Panc1 (cell line): Measurements from ENCODE around the gene ST6GALNAC1. TPM values are rescaled to one million over a fixed set of nuclear protein-coding genes. Genes with fewer than 3 reads are reported as not detected.

ENCODE experiments used
- ATAC-seq: fragments of 200-7000 bp; cut with Tn5 transposase; 2 replicates; pipeline ENCODE4 v1.9.1; 2020; ENCODE audit warnings: mild to moderate bottlenecking, moderate library complexity
- BruUV-seq: library from RNA; stranded (reverse); fragments of 400-500 nt; replicated peaks from 2 replicates; lab custom pipeline; 2021; lab: Mats Ljungman, UMichigan
- CTCF ChIA-PET: fragments of 300-600 bp; sonication (Branson Sonifier 250); formaldehyde crosslinking; loops from one replicate; lab custom pipeline; 2022; ENCODE audit warnings: antibody characterized with exemption; lab: Charles Lee
- POLR2A ChIA-PET: fragments of 300-600 bp; sonication (Branson Sonifier 250); formaldehyde crosslinking; loops from one replicate; lab custom pipeline; 2022; ENCODE audit warnings: antibody characterized with exemption; lab: Charles Lee
- DNase-seq: peaks from one replicate; pipeline ENCODE4 v3.0.0-alpha.2; 2010; ENCODE audit warnings: low read depth, low spot score
- H3K27ac ChIP-seq: 2 replicates; pipeline ENCODE4 v1.5.1; 2011; ENCODE audit warnings: mild to moderate bottlenecking, low read length, inconsistent platforms
- H3K27me3 ChIP-seq: fragments of 200-500 bp; sonication (Bioruptor generic); 2 replicates; pipeline ENCODE4 v1.6.0; 2014; ENCODE audit warnings: low read length, inconsistent platforms; ENCODE audit not compliant: control insufficient read depth, insufficient read depth
- H3K36me3 ChIP-seq: fragments of 200-500 bp; sonication (Bioruptor generic); 2 replicates; pipeline ENCODE4 v1.5.1; 2014; ENCODE audit warnings: inconsistent platforms, mild to moderate bottlenecking, low read length, moderate library complexity; ENCODE audit not compliant: control insufficient read depth, insufficient read depth
- H3K4me1 ChIP-seq: 2 replicates; pipeline ENCODE4 v1.5.1; 2011; ENCODE audit warnings: inconsistent platforms, mild to moderate bottlenecking, low read length, moderate library complexity; ENCODE audit not compliant: control insufficient read depth, insufficient read depth
- H3K4me3 ChIP-seq, 2 experiments: 2 replicates each; pipeline ENCODE4 v1.5.1; 2011 to 2012; ENCODE audit warnings: low read depth in 2 of 2, low read length in 2 of 2, mild to moderate bottlenecking in 2 of 2, inconsistent platforms in 1 of 2, moderate library complexity in 1 of 2
- H3K9me3 ChIP-seq: fragments of 200-500 bp; sonication (Bioruptor generic); 2 replicates; pipeline ENCODE4 v1.5.1; 2014; ENCODE audit warnings: low read depth, mild to moderate bottlenecking, inconsistent platforms, low read length, moderate library complexity; ENCODE audit not compliant: control insufficient read depth, insufficient read depth
- CTCF ChIP-seq: fragments of 450-650 bp; IDR thresholded peaks from 2 replicates; pipeline ENCODE4 v1.5.1; 2017; ENCODE audit warnings: mild to moderate bottlenecking
- POLR2AphosphoS5 ChIP-seq: IDR thresholded peaks from 2 replicates; pipeline ENCODE4 v1.6.1; 2012; ENCODE audit warnings: mild to moderate bottlenecking, low read depth, low read length, moderate library complexity
- SIN3A ChIP-seq: IDR thresholded peaks from 2 replicates; pipeline ENCODE4 v1.6.1; 2012; ENCODE audit warnings: low read depth, mild to moderate bottlenecking, low read length, moderate library complexity, borderline replicate concordance; ENCODE audit not compliant: insufficient read depth
- TCF7L2 ChIP-seq: IDR thresholded peaks from 2 replicates; pipeline ENCODE4 v1.6.1; 2011; ENCODE audit warnings: mild to moderate bottlenecking, low read depth, low read length, inconsistent platforms
- in situ Hi-C: cut with HindIII; loops from 2 replicates; pipeline ENCODE4 v1.10.0; 2016; ENCODE audit warnings: low sequenced_read_pairs, low pct_unique_long_range_greater_than_20kb
- intact Hi-C: fragments of 100-400 bp; cut with micrococcal nuclease; formaldehyde crosslinking; loops from one replicate; pipeline ENCODE4 v1.10.0; 2022; ENCODE audit not compliant: unreplicated experiment
- total RNA-seq: library from RNA; stranded (reverse); gene quantifications from one replicate; pipeline ENCODE4 v1.2.1, GENCODE V29; 2021; ENCODE audit not compliant: unreplicated experiment
- TF ChIP-seq, protein P1 (sequence below), 2 experiments: IDR thresholded peaks; 2 replicates each; pipeline ENCODE4 v1.6.1; 2011 to 2012; ENCODE audit warnings: low read depth in 2 of 2, control low read depth in 1 of 2, low read length in 1 of 2, mild to moderate bottlenecking in 1 of 2, moderate library complexity in 1 of 2; ENCODE audit not compliant: insufficient read depth in 1 of 2

ST6GALNAC1 gene
- total RNA-seq, 1 experiment from 2014 or later: 0.15 TPM

- in situ Hi-C loops (no loop called here), intact Hi-C loops (no loop called here)
- TF ChIP-seq CTCF (no peak), TCF7L2 (no peak), POLR2AphosphoS5 (no peak), SIN3A (no peak)
- TF ChIP-seq, protein P1, sequence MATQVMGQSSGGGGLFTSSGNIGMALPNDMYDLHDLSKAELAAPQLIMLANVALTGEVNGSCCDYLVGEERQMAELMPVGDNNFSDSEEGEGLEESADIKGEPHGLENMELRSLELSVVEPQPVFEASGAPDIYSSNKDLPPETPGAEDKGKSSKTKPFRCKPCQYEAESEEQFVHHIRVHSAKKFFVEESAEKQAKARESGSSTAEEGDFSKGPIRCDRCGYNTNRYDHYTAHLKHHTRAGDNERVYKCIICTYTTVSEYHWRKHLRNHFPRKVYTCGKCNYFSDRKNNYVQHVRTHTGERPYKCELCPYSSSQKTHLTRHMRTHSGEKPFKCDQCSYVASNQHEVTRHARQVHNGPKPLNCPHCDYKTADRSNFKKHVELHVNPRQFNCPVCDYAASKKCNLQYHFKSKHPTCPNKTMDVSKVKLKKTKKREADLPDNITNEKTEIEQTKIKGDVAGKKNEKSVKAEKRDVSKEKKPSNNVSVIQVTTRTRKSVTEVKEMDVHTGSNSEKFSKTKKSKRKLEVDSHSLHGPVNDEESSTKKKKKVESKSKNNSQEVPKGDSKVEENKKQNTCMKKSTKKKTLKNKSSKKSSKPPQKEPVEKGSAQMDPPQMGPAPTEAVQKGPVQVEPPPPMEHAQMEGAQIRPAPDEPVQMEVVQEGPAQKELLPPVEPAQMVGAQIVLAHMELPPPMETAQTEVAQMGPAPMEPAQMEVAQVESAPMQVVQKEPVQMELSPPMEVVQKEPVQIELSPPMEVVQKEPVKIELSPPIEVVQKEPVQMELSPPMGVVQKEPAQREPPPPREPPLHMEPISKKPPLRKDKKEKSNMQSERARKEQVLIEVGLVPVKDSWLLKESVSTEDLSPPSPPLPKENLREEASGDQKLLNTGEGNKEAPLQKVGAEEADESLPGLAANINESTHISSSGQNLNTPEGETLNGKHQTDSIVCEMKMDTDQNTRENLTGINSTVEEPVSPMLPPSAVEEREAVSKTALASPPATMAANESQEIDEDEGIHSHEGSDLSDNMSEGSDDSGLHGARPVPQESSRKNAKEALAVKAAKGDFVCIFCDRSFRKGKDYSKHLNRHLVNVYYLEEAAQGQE (IDR thresholded peaks at IDR 0.05; ENCODE audit: insufficient read depth in 1 of 2, low read depth in 2 of 2, low read length in 1 of 2): no peak
- CTCF ChIA-PET: no interaction called here
- no TSS peak for BruUV-seq
- H3K27me3 ChIP-seq: no peaks in the 10 kb centered on the region
- POLR2A ChIA-PET: no interaction called here
- H3K4me3 ChIP-seq: no peak overlapping the region
- H3K36me3 ChIP-seq: no peaks in the 10 kb centered on the region
- no peak overlapping the region for H3K27ac ChIP-seq
- DNase-seq (no peak), ATAC-seq (no peak)
- H3K4me1 ChIP-seq: no peaks in the 10 kb centered on the region
- H3K9me3 ChIP-seq: peaks cover 4% of the 10 kb centered on the region; the same call in 1 of the 2 replicates
Measured at GRCh38 chr17:76646712-76647111, 3.2 kb upstream of the ST6GALNAC1 start.

- ChIA-PET CTCF (interaction anchor here (0.7 kb wide), 1 partner anchor 21 kb away, joined by 3 read pairs; no protein-coding TSS in a partner anchor), POLR2A (no interaction called here)
- Histone ChIP-seq H3K9me3 (peaks cover 4% of the 10 kb centered on the region; the same call in 1 of the 2 replicates), H3K27ac (no peak overlapping the region), H3K36me3 (no peaks in the 10 kb centered on the region), H3K27me3 (no peaks in the 10 kb centered on the region), H3K4me1 (no peaks in the 10 kb centered on the region), H3K4me3 (no peak overlapping the region)
- ATAC-seq (peak; percentile 36; the same call in 1 of the 2 replicates), DNase-seq (no peak)
- intact Hi-C loops (no loop called here), in situ Hi-C loops (no loop called here)
- no TSS peak for BruUV-seq
- TF ChIP-seq TCF7L2 (no peak), SIN3A (no peak), CTCF (no peak), POLR2AphosphoS5 (no peak)
- TF ChIP-seq, protein P1 (IDR thresholded peaks at IDR 0.05; ENCODE audit: insufficient read depth in 1 of 2, low read depth in 2 of 2, low read length in 1 of 2): no peak
Measured at GRCh38 chr17:76645481-76645880, 1.9 kb upstream of the ST6GALNAC1 start.
